Dedifferentiated amniotic fluid mesenchymal stem cell (primary cell): ENCODE data around the gene GLP1R.

ENCODE experiments used
- DNase-seq: peaks from one replicate; pipeline ENCODE4 v3.0.0-alpha.2; 2016; ENCODE audit errors: extremely low spot score

GLP1R gene

DNA sequence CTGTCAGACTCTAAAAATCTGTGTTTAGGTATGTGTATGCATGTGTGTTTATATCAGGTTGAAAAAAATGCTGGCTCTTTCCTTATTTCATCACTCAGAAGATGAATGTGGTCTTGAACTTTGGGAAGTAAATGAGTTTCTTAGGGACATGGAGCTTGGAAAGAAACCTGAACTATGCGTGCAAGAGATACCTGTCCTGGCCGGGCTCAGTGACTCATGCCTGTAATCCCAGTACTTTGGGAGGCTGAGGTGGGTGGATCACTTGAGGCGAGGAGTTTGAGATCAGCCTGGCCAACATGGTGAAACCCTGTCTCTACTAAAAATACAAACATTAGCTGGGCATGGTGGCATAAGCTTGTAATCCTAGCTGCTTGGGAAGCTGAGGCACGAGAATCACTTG, 4.4 kb upstream of the GLP1R start:
- no peak for DNase-seq

DNA sequence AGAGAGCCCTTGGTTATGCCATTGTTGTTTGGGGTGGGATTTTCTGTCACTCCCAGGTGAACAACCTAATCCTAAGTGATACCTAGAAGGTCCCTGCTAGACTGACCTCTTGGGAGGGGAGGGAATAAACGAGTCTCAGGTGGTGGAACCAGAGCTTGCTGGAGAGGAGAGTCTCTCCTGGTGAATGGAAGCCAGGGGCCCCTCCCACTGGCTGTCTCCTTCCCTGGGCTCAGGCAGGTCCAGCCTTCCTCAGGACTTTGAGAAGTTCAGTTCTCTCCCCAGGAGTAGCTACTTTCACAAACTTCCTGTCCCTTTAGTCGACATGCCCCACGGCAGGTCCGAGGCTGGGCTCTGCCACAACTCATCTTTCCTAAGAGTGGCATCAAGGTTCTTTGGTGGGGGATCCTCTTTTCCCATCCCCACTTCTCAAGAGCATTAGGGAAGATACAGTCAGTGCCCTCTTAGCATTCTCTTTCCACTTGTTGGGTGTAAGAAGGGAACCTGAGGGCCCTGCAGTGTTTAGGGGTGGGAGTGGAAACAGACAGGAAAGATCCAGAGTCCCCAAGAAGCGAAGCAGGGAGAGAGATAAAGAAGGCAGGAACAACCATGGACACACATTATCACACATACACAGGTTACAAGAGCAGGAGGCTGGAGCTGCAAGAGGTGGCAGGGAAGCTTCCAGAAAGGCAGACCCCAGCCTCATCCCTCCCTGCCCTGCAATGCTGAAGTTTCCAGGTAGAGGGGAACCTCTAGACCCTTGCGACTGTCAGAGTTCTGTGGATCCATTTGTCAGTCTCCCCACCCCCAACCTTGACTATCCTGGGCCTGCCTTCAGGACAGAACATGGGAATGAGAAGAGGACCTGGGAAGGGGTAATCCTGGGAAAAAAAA, 900 bp upstream of the GLP1R start:
- DNase-seq = no peak

DNA sequence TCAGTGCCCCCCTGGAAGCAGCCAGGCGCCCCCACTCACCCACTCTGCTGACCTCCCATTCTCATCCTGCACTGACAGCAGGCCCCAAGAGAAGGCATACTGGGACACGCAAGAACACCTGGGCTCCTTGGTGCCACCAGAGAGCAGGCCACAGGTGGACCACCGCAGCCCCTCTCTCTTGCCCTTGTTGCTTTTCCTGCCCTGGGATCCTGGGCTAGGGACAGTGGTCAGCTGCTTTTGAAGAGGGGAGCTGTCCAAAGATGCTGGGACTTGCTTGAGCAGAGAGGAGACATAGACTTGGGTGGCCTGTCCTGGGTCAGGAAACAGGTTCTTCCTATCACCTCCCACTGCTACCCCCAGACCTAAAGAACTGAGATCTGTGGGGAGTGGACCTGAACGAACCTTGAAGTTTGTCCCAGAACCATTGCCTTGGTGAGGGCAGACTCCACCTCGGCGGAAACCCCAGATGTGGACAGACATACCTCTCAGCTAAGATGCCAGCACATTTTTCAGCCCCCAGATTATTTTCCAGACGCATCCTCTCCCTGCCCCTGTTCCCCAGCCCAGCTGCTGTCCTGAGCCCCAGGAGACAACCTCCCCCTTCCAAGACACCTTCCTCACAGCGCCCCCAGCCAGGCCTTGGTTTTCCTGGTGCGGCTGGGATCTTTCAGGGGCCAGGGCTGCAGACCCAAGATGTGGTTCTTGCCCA, 1.1 kb downstream of the GLP1R start:
- DNase-seq = no peak

DNA sequence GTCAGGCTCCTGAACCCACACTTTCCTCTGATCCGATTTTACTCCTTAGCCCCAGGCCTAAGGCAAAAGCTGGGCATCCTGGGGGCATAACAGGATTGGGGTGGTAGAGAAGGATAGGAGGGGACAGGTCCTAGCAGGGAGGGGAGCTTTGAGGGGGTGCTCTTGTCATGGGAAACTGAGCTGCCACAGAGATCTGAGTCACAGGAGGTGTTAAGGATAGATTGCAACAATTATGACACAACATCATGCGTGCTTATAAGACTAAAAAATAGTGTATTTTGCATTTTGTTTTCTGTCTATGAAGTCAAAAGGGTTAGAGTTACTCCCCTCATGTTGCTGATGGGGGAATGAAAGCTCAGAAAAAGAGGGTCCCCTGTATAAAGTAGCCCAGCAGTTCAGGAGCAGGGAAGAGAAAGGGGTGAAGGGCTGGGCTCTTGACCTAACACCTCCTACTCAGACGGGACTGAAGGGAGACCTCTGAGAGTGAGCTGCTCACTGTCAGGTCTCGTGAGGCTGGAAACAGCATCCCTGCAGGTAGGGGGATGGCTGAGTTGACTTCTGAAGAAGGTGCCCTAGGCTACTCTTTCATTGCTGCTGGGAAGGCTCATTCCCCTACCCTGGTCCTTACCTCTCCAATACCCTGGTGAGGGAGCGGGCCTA, 2.0 kb downstream of the GLP1R start:
- no peak for DNase-seq

DNA sequence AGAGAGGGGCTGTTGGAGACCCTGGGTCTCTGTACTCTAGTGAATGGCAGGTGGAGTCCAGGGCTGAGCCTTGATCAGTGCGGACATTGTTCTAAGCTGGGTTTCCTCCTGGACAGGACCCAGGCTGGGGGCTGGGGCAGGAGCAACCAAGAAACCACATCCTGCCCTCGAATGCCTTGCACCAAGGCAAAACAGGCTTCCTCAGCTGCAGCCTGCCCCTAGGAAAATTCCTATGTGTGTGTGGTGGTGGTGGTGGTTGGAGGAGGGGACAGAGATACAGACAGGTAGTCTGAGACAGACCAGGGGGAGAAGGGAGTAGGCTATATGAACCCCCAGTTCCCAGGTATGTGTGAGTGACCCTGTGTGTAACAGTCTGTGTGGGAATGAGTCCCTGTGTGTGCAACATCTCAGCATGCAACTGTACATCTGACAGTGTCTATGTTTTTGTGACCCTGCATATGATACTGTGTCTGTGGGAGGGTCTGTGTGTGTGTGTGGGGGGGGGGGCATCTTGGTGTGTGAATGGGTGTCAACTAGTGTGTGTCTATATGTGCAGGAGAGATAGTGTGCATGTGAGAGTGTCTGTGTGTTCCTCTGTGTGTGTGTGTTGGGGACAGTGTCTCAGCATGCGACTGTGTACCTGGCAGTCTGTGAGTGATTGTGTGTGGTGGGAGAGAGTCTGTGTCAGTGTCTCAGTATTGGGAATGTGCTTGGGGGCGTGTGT, 3.0 kb downstream of the GLP1R start:
- DNase-seq = no peak

DNA sequence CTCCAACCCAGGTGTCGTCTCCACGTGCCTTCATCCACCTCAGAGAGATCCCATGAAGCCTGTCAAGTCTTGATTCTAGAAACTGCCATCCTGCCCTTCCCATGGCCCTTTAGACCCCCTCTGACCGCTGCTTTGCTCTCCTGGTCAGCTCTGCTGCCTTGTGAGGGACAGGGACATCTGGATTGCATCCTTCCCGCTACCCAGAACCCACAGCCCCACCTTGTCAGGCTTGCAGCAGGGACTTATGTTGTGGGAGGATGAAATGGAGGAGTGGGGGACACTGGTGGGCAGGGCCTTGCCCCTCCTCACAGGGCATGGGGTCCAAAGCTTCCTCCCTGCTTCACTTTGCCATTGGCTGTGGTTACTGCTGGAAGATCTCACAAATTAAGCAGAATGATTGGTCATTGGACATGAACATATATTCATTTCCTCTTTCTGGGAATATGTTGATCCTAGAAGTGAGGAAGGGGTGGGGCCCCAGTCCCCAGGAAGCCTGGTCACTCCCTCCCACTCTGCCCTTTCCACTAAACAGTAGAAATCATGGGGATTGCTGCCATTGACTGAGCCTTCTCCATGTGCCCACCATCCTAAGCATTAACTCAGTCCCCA, 4.5 kb downstream of the GLP1R start:
- no peak for DNase-seq

DNA sequence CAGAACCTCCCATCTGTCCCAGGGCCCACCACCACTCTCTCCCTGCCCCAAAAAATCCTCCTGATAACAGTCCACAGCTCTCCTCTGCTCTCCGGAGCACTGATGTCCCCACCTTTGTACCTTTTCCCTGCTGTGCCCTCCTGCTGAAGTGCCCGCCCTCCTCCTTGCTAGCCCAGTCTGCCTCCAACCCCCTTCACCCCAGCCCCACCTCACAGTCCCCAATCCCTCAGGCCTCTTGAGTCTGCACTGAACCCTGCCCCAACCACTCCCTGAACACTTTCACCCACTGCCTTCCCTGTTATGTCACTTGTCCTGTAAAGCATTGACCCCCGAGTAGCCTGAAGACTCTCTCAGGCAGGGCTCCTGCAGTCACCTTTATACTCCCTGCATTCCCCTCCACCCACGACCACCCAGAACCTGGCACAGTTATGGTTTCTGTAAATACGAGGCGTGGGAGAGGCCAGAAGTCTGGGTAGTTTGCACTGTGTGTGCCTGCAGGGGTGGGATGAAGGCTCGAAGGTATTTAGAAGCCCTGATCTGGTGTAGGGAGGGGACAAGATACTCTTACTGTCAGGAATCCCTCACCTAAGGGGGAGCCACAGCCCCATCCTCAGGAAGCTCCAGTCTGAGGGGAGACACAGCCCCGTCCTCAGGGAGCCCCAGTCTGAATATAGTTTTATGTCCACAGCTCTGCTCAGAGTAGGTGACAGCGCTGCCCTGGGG, 5.4 kb downstream of the GLP1R start:
- DNase-seq = no peak

DNA sequence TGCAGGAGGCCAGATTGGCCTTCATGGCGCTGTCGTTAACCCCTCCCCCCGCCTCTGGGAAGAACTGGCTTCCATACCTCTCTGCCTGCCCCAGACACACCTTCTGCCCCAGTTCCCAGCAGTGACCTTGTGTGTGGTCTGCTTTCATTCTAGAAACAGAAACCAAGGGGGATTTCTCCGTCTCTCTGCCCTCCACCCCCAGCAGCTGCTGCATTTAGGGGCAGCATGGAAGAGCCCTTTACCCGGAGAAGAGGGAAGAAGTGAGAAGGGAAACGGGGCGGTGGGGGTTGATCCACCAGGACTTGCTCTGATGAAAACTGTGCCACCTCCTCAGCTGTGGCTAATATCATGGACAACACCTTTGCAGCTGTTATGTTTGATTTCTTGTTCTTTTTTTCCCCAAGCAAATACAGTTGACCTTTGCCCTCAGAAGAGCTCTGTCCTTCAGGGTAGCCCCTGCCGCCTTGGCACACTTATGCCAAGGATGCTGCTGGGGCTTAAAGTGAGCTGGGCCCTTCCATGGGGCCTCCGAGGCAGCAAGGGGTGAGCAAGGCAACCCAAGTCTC, 6.1 kb downstream of the GLP1R start:
- no peak for DNase-seq

DNA sequence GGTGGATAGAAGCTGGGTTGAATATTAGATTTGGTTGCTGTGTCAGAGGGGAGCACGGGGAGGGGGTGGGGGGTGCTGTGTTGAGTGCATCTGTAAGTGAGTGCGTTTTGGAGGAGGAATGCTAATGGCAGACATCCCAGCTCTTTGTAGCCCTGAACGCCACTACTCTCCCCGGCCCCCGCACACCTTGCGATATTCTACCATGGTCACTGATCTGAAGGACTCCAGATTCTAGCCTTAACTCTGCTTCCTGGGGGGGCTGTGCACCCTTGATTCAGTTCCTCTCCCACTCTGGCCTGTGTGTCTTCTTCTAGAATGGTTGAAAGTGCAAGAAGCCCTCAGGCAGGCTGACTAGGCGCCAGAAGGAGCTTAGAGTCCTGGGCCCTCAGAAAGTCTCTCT, 7.1 kb downstream of the GLP1R start:
- DNase-seq = no peak

DNA sequence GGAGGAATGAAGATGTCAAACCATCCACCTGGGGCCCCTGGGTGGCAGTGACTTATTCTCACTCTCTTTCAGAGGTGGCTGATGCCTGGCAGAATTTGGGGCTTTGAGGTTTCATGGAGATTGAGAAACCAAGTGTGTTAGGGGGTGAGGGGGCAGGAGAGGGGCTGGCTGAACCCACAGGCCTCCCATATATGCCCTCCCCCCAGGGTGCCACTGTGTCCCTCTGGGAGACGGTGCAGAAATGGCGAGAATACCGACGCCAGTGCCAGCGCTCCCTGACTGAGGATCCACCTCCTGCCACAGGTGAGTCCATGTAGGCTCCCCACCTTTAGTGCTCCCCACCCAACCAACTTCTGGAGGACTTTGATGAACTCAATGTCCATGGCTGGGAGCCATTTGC, 7.6 kb downstream of the GLP1R start:
- no peak for DNase-seq

DNA sequence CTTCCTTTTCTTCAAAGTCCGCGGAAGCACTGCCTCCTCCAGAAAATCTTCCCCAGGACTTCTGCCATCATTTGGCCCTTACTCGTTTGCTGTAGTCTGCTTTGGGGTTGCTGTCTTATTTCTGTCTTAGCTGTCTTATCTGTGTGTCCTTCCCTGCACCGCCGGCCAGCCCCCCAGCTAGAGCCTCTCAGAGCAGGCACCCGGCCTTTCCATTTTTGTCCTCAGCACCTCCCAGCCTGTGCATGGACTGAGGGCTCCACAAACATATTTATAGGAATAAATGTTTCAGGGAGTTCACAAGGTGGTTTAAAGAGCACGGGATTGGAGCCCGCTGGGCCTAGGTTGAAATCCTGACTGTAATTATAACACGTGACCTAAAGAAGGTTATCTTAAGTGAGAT, 8.1 kb downstream of the GLP1R start:
- no peak for DNase-seq

DNA sequence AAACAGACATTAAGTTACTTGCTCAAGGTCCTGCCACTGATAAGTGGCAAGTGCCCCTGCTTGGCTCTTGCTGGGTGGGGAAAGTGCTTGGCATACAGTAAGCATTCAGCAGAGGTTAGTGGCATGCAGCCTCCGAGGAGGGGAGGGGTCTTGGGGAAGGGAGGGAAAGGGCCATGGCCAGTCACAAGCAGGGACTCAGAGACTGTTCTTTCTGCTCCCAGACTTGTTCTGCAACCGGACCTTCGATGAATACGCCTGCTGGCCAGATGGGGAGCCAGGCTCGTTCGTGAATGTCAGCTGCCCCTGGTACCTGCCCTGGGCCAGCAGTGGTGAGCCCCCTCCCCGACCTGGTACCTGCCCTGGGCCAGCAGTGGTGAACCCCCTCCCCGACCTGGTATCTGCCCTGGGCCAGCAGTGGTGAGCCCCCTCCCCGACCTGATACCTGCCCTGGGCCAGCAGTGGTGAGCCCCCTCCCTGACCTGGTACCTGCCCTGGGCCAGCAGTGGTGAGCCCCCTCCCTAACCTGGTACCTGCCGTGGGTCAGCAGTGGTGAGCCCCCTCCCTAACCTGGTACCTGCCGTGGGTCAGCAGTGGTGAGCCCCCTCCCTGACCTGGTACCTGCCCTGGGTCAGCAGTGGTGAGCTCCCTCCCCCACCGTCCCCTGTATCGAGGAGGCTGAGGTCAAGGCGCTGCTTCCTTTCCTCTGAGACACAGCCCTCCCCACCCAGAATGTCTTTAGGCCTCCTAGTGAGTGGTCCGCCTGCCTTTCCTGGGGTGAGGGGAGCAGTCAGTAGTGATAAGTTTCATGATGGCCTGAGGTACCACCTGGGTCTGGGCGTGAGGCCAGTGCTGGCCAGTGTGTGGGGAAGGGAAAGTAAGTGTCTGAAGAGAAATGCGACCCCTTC, 8.9 kb downstream of the GLP1R start:
- DNase-seq = no peak

DNA sequence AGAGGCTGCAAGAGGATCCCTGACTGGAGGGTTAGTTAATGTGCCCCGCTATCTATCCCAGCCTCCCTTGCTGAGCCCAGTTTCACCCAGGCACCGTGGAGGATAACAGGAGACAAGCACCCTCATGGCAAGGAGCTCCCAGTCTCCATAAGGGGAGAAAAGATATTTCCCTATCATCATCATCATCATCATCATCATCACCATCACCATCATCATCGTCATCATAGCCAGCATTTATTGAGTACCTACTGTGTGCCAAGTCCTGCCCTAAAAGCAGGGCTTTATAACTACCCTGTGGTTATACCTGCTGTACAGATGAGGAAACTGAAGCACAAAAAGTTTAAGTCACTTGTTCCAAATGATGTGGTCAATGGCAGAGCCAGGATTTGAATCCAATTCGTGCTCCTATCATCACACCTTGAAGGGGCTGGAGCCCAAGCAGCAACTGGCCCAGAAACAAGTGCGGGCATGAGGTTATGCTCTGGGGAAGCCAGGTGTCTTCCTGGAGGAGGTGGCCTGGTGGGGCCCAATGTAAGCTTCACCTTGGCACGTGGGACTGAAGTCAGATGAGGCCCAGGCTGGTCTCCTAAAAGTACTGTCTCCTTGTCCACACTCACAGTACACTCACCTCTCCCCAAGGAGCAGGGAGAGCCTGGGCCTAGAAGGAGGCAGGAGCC, 10.0 kb downstream of the GLP1R start:
- no peak for DNase-seq

DNA sequence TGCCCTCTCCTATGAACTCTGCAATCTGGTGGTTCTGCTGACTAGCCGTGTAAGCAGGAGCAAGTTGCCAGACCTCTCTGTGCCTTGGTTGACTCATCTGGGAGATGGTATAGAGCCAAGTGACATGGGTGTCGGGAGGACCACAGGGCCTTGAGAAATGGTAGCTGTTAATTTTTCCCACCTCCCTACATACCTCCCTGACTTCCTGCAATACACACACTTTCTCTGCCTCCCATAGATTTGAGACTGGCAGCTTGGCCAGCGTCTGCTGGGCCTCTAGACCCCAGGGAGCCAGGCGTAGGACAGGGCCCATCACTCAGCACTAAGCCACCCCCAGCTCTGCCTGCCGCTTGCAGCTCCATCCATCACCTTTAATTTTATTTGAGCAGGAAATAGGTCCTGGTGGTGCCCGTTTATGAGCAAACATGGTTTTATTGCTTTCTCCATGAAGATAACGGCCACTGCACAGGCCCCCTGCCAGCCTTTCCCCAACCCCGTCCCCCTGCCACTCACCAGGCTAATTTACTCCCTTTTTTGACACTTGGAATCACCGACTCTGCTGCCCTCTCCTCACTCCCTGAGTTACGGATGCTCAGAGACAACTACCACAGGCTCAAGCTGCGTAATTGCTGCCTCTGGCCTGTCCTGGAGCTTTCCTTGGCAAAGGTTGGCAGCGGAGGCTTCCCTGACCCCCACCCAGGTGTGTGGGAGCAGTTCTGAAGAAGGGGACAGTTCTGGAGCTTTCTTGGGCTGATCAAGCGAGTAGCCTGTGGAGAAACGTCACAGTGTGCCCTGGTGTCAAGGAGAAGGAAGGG, 11.1 kb downstream of the GLP1R start:
- no peak for DNase-seq

DNA sequence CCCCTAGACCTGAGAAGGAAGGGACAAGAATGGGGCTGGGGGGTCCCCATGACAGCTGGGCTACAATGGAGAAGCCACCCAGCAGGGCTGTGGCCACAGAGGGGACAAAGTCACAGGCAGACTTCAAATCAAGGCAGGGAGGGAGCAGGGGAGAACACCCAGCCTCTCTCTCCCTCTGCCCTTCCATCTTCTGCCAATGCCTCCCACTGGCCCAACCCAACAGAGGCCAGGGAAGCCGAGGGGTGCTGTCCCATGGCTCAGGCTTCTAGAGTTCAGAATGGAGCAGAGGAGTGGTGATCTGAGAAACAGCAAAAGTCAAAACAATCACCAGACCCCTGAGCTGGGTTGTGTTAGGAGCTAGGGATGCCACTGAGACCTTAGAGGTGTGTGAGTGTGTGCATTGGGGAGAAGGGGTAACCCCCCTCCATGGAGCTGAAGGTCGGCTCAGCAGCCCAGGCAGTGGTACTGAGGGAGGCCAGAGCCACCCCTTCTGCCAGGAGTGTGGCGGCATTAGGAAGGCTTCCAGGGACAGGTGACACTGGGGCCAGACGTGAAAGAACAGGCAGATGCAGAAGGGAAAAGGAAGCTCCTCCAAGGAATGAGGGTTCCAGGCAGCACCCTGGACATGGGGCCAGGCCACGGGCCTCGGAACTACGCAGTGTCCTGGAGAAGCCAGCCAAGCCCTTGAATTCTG, 12.0 kb downstream of the GLP1R start:
- DNase-seq = no peak

DNA sequence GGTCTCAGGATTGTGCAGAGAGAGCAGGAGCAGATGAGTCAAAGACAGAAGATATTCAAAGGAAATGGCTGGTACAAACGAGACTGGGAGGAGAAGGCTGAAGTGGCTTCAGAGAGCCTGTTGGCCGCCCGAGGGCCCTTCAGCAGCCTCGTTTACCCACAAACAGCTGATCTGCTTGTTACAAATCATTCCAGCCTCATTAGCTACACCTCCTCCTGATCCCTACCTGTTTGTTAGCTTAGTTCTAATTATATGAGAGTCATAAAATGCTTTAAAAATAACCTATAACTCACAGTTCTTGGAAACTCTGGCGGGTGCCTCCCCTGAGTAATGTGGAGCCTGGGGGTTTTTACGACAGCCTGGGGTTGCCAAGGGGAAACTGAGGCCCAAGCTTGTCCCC, 12.6 kb downstream of the GLP1R start:
- no peak for DNase-seq

DNA sequence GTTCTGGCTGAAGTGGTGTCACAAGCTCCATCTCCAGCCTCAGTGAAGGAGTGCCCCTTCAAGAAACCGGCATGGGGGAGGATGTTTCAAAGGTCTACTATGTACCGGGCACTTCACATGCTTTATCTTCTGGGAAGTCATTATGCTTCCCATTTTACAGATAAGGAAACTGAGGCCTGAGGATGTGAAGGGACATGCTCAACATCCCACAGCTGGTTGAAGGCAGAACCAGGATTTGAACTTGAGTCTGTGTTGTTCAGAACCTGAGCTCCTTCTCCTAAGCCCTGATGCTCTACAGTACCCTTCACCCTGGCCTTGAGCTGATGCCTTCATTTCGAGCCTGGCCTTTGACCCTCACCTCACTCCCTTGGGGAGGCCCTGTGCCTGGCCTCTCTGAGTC, 13.0 kb downstream of the GLP1R start:
- no peak for DNase-seq
